NCI-H187 treated with DMSO at 0.1 percent for 48 hours (cell line): ENCODE measurements around the gene TNPO2.

ENCODE experiments used
- DNase-seq: peaks from one replicate; lab custom pipeline; 2025; lab: John Stamatoyannopoulos, UW

Gene TNPO2

DNA sequence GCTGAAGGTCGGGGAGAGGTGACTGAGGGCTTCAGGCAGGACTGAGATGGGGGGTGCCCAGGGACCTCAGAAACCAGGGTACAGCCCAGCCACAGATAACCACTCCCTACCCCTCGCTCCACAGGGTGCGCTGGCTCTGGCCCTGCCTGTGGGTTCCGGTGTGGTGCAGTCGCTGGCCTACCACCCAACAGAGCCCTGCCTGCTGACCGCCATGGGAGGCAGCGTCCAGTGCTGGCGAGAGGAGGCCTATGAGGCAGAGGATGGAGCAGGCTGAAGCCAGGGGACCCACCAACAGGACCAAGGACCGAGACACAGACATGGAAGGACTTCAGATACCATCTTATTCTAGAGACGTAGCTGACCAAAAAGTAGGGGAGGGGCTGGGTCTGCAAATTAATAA lies 48.3 kb downstream of the TNPO2 start:
- DNase-seq: no peak

- no peak for DNase-seq
Measured at GRCh38 chr19:12672744-12673143, 51.0 kb downstream of the TNPO2 start.

DNA sequence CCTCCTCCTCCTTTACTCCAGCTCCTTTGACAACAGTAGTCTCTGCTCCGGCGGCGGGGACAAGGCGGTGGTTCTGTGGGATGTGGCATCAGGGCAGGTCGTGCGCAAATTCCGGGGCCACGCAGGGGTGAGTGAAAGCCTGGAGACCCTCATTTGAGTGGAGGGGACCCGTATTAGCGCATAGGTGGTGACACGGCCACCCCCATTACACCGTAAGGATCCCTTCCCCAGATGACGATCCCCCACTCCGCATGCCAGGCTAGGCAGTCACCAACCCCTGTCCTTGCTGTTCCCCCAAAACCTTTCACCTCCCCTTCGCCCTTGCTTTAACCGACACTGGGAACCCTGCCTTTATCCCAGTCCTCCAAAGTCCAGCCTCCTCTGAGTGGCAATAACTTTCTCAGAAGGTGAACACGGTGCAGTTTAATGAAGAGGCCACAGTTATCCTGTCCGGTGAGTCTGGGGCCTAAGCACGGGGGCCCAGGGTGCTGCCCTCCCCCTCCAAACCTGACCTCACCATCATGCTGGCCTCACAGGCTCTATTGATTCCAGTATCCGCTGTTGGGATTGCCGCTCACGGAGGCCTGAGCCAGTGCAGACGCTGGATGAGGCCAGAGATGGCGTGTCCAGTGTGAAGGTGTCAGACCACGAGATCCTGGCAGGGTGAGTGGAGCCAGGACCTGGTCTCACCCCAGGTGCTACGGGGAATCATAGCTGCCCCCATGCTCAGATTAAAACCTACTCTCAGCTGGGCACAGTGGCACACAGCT lies 53.4 kb downstream of the TNPO2 start:
- no peak for DNase-seq

- DNase-seq: no peak
Measured at GRCh38 chr19:12669270-12670158, 54.2 kb downstream of the TNPO2 start.

- DNase-seq: no peak
Measured at GRCh38 chr19:12668932-12669269, 54.8 kb downstream of the TNPO2 start.

DNA sequence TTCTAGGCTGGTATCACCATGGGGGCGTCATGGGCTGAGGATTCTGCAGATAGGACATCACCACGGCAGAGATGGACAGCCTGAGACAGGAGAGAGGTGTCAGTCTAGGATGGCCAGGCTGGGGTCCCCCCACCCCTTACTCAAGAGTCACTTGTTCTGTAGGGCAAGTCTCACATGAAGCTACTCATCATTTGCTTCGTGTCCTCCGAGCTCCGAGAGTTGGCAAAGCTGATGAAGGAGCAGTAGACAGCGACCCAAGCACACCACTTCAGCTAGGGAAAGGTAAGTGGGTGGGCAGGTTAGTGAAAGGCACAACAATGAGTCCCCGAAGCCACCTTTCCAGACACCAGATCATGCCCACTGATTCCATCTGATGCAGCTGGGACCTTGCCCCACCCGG lies 55.4 kb downstream of the TNPO2 start:
- no peak for DNase-seq

DNA sequence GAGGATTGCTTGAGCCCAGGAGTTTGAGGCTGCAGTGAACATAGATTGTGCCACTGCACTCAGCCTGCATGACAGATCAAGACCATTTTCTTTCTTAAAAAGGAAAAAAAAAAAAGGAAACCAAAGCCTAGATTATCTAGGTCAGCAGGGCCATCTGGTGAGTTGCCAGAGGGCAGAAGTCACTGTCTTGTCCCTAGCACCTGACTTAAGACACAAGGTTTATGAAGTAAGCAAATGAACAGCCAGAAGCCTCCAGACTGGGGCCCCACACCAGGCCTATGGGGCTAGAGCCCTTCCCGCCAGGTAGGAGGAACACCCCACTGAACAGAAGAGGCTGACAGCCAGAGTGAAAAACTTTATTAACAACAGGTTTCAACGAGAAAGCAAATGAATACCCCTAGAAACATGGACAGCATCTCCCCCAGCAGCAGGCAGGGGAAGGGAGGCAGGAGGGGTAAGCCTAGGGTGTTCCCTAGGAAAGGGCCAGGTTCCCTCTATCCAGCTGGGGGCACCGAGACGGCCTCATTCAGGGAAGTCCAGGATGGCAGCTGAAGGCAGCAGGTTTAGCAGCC lies 55.9 kb downstream of the TNPO2 start:
- DNase-seq: no peak

DNA sequence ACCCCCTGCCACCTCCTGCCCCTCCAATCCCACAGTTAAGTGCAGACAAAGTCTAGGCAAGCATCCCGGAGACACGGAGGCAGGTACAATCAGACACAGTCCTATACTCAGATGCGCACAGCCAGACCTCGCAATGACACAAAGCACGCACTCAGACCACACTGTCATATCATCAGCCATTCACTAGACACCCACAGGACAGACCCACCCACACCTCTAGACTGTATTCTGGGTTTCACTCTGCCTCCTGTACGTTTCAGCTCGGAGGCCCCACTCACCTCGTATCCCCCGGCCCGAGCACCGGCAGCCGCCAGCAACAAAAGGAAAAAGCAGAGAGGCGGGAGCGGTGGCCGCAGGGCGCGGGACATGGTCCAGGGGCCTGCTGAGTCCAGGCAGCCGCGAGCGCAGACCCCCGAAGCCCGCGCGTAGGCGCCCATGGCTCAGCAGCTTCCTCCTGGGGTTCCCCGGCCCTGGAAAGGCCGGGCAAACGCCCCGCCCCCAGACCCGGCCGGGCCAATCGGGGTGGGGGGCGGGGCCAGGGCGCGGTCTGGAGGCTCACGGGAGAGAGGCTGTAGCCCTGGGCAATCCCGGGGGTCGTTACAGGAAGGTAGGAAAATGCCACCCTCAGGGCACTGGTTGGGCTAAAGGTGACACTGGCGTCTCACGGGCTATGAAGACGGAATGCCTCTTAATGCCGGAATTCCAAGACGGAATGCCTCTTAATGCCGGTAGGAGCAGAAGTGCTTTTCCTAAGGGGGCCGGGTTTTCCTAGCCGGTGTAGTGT lies 57.3 kb downstream of the TNPO2 start, which contains the start of the genes MAN2B1 and WDR83:
MAN2B1 (minus strand) TSS at position 478 of the 784 bp plus-strand sequence; CDS start at position 437, 41 bp downstream.
WDR83 (plus strand) TSS at position 543 of the 784 bp plus-strand sequence. CDS start 2,984 bp downstream, outside the sequence.
- no peak for DNase-seq

DNA sequence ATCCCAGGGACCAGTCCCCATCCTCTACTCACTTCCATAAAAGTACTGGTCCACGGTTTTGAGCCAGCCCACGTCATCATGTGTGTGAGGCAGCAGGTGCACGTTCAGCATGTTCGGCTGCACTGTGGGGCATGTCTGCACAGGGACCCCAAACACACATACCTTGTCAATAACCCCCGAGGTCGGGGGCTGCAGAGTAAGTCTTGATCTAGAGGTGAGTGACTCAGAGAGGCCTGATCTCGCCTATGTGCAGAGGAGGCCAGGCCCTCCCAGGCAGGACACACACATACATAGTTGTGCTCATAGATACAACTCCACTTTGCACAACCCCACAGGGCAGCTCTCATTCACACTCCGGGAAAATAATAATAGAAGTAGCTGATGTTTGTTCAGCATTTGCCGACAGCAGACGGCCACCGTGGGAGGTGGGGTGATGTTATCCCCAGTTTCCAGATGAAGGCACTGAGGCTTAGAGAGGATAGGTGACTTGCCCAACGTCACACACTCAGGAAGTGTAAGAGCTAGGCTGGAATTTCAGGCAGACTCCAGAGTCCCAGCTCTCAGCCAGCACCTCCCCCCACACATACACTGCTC lies 58.0 kb downstream of the TNPO2 start:
- no peak for DNase-seq

DNA sequence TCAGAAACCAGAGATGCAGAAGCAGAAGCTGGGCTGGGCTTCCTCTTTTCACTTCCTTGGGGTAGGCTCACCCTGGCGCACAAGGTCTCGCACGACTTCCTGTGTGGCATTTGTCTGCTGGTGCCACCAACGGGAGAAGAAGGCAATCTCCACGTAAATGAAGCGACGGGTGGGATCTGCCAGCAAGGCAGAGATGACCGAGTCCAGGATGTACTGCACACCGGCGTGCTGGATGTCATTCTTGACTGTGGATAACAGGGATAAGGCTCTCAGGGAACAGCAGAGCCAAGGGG lies 58.5 kb downstream of the TNPO2 start:
- no peak for DNase-seq

DNA sequence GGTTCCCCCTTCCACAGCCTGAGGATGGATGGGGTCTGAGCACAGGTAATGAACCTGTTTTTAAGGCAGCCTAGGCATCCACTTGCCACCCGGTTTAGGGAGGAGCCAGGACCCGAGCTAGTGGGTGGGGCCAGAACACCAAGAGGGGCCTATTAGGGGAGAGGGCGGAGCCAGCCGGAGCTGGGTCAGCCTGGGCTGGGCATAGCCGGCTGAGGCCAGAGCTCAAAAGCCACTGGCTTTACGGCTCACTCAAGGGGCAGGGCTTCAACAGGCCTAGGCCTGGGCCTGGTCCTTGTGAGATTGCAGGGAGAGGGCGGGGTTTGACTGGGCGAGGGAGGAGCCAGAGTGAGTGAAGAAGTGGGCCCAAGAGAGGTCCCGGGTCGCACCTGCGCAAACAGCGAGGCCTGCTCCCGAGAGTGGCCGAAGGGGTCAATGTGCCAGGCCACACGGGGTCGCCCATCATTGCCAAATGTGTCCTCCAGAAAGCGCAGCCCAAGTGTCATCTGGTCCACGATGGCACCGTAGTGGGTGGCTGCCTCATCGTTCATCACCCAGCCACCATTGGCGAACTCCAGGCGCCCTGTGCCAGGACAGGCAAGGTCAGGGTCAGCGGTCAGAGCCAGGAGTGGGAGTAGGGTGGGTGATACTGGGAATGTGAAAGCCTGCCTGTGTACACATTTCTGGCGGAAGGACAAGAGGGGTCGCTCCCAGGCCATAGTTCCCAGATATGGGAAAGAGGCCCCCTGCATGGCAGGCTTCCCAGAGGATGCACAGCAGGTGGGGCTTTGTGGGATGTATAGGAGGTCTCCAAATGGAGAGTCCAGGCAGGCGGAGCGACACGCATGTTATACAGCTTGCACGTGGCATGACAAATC lies 59.1 kb downstream of the TNPO2 start:
- DNase-seq: no peak

DNA sequence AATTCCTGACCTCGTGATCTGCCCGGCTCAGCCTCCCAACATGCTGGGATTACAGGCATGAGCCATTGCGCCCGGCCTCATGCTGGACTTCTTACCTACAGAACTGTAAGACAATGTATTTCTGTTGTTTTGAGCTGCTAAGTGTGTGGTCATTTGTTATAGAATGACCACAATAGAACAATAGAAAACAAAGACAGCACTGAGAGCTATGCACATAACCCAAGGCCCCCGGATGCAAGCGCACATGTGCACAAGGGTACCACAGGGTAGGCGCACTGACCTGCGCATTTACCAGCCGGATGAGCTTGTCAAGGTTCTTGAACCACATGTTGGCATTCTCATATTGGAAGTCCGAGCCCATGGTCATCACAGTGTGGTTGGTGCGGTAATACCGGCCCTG lies 62.8 kb downstream of the TNPO2 start:
- DNase-seq: no peak

- no peak for DNase-seq
Measured at GRCh38 chr19:12657966-12658365, 65.8 kb downstream of the TNPO2 start.

GRCh38 chr19:12656899-12657571 lies 66.7 kb downstream of the TNPO2 start:
- DNase-seq: no peak

DNA sequence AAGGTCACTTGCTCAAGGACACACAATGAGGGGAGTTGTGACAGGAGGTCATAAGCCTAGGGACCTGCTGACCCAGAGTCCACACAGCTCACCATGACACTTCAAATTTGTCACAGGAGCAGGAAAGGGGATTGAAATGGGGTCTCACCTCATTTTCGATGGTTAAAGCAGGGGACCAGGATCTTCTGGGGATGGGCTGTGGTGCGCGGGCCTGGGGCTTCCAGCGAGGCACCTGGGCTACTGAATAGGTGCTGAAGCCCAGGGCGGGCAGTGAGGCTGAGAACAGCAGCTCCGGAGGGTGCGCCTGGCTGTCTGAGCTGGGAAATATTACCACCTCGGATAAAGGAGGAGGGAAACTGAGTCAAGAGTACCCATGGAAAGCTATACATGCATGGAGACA lies 68.2 kb downstream of the TNPO2 start:
- no peak for DNase-seq

DNA sequence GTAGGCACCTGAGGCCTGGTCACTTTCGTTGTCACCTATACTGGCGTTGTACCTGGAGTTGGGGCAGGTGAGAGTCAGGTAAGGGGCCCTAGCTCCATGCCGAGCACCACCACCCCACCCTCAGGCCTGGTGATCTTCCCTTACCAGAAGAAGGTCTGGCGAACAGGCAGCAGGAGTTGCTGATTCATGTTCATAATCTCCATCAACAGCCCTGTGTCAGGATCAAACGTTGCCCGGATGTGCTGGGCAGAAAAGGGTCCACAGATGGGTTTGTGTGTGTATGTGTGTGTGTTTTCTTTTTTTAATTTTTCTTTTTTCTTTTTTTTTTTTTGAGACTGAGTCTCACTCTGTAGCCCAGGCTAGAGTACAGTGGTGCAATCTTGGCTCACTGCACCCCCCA lies 71.5 kb downstream of the TNPO2 start:
- no peak for DNase-seq

DNA sequence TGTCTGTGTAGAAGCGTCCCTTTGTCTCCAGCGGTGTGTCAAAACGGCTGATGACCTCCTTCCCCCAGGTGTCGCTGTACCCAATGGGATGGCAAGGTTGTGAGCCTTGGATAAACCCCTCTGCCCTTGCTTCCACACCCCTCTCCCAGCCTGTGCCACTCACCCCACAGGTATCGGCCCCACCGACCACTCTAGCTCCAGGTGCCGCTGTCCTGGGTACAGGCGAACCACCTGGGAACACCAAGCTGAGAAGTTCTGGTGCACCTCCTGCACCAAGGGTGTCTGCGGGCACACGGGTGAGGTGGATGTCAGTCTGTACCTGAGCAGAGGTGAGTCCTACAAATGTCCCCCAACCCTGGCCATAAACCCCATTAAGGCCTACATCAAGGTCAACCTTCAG lies 73.8 kb downstream of the TNPO2 start:
- DNase-seq: no peak
